Thymus (tissue), 11 donors: ENCODE results near the gene GXYLT1. TPM values are rescaled to one million over a fixed set of nuclear protein-coding genes. Genes with fewer than 3 reads are reported as not detected.

Experiments
- DNase-seq, 9 donors: peaks; one replicate each; pipeline ENCODE4 v3.0.0-alpha.2; 2013; ENCODE audit warnings: low spot score in 9 of 9, low read depth in 6 of 9, missing footprints in 1 of 9
- H3K27ac ChIP-seq, 2 donors: one replicate each; pipeline ENCODE4 v1.5.1; 2013; ENCODE audit warnings: control low read depth in 1 of 2, low read depth in 1 of 2, low read length in 1 of 2, mild to moderate bottlenecking in 1 of 2, moderate library complexity in 1 of 2
- H3K27me3 ChIP-seq, 2 donors: one replicate each; pipeline ENCODE4 v1.5.1; 2013; ENCODE audit warnings: low read length in 1 of 2; ENCODE audit not compliant: control insufficient read depth in 2 of 2, insufficient read depth in 1 of 2
- H3K36me3 ChIP-seq, 2 donors: one replicate each; pipeline ENCODE4 v1.5.1; 2013; ENCODE audit warnings: low read length in 1 of 2, mild to moderate bottlenecking in 1 of 2, moderate library complexity in 1 of 2; ENCODE audit not compliant: control insufficient read depth in 2 of 2, insufficient read depth in 2 of 2
- H3K4me1 ChIP-seq, 2 donors: one replicate each; pipeline ENCODE4 v1.5.1; 2013; ENCODE audit warnings: low read length in 2 of 2; ENCODE audit not compliant: control insufficient read depth in 2 of 2, insufficient read depth in 2 of 2
- H3K4me3 ChIP-seq, 2 donors: one replicate each; pipeline ENCODE4 v1.5.1; 2013; ENCODE audit warnings: low read length in 2 of 2, control low read depth in 1 of 2, mild to moderate bottlenecking in 1 of 2
- H3K9me3 ChIP-seq, 2 donors: one replicate each; pipeline ENCODE4 v1.5.1; 2013; ENCODE audit warnings: low read length in 1 of 2, mild to moderate bottlenecking in 1 of 2; ENCODE audit not compliant: control insufficient read depth in 2 of 2, insufficient read depth in 1 of 2
- WGBS: extraction: QIAGEN DNeasy Blood & Tissue Kit; methylation state at CpG from one replicate; pipeline ENCODE4 v1.1.7; 2013; 5-methylcytosine and 5-hydroxymethylcytosine counted together
- polyA plus RNA-seq: library from polyadenylated mRNA; stranded (reverse); fragments of 200-250 nt; gene quantifications from one replicate; pipeline ENCODE4 v1.2.3, GENCODE V29; 2013
- total RNA-seq: library from RNA; stranded (reverse); fragments of 120-200 nt; gene quantifications from one replicate; pipeline ENCODE4 v1.2.4, GENCODE V29; 2013
- donor health status: healthy.

GXYLT1 gene
- total and polyA plus RNA-seq, 2 donors, result 3.7 to 5.2 TPM

DNA sequence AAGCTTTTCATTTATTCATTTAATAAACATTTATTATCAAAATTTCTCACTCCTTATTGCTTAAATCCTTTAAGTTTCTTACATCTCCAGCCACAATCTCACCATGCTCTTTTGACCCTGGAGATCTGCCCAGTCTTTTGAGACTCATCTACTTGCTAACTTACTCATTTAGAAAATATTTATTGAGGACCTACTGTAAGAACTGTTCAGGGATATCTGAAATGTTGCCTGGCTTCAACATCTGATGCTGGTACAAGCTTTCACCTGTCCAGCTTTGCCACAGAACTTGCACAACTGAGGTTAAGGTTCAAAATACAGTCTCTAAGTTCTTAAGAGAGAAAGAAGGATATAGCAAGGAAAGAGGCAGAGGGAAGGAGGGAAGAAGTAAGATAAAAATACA is 17.5 kb upstream of the GXYLT1 start:
- no peaks in the 10 kb centered on the region for H3K27me3 ChIP-seq
- H3K27ac ChIP-seq, result no peak overlapping the region
- H3K9me3 ChIP-seq, result no peaks in the 10 kb centered on the region
- H3K4me1 ChIP-seq, result no peaks in the 10 kb centered on the region
- no peak for DNase-seq
- H3K4me3 ChIP-seq, result no peak overlapping the region
- H3K36me3 ChIP-seq, result peaks cover 3 to 6% of the 10 kb centered on the region in 2 donors

DNA sequence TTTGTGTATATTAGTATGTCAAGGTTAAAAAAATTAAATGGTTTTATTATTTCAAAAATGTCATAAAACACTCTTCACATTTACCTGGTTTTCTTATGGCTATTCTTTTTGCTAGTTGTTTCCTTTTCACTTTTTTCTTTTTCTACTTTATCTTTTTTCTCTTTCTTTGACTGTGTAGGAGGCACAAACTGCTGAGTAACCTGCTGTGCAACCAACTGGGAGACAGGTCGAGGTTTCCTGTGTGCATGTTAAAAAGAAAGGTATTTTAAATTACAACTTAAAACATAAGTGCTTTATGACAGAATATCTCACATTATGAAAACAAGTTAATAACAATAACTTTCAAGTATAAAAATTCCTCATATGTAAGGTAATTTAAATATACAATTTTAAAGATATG is 16.9 kb upstream of the GXYLT1 start:
- no peak overlapping the region for H3K27ac ChIP-seq
- no peaks in the 10 kb centered on the region for H3K27me3 ChIP-seq
- peaks cover 3 to 6% of the 10 kb centered on the region in 2 donors for H3K36me3 ChIP-seq
- DNase-seq, result no peak
- H3K4me1 ChIP-seq, result no peaks in the 10 kb centered on the region
- WGBS, result 27% methylated on average over 1 of the region's 1 CpG
- H3K4me3 ChIP-seq, result no peak overlapping the region
- no peaks in the 10 kb centered on the region for H3K9me3 ChIP-seq

DNA sequence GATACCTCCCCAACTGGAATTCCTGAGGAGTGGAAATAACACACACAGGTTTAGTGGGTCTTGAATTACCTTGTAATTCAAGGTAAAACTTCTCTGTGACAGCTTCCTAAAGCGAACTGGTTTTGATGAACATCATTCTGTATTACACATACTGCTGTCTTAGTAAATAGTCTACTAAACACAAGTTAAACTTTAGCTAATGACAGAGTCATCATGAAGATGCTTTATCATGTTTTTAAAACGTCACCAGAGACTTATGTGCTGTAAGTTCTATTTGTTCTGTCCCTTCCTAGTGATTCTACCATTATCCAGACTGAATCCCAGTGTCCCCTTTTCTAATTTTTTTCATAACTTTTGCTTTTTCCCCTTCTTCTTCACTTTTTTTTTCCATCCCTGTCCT is 11.6 kb upstream of the GXYLT1 start:
- Histone ChIP-seq H3K27ac (no peak overlapping the region), H3K4me1 (no peaks in the 10 kb centered on the region), H3K9me3 (no peaks in the 10 kb centered on the region), H3K4me3 (no peak overlapping the region), H3K27me3 (no peaks in the 10 kb centered on the region), H3K36me3 (peaks cover 3 to 6% of the 10 kb centered on the region in 2 donors)
- WGBS, result 61% methylated on average over 2 of the region's 2 CpGs
- DNase-seq, result no peak

DNA sequence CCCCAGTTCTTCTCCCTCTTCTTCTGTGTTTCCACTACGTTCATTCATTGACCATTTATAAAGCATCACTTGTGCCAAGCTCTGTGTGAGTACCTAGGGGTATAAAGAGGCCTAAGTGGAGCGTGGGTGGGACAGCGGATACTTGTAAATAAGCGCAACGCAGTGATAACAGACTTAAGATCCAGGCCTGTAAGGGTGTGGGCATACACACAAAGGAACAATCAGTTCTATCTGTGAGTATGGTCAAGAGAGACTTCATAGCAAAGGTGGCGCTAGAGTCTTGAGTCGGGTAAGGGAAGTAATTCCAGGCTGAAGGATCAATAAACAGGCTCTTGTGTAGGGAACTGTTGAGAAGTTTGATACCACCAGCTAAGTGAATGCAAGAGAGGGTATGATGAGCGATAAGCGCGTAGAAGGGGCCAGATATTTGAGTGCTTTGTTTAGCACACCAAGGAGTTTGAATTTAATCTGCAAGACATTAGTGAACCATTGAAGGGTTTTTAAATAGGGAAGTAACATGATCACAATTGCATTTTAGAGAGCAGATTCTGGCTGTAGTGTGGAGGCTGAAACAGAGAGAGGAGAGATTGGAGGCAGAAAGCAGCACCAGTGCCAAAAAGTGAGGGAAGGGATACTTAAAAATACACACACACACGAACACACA is 1.0 kb upstream of the GXYLT1 start:
- Histone ChIP-seq H3K9me3 (no peaks in the 10 kb centered on the region), H3K4me1 (peaks cover 7 to 9% of the 10 kb centered on the region in 2 donors), H3K4me3 (no peak overlapping the region), H3K27ac (no peak overlapping the region), H3K27me3 (peaks cover 0 to 2% of the 10 kb centered on the region in 2 donors), H3K36me3 (no peaks in the 10 kb centered on the region)
- no peak for DNase-seq
- WGBS, result 95% methylated on average over 11 of the region's 11 CpGs

DNA sequence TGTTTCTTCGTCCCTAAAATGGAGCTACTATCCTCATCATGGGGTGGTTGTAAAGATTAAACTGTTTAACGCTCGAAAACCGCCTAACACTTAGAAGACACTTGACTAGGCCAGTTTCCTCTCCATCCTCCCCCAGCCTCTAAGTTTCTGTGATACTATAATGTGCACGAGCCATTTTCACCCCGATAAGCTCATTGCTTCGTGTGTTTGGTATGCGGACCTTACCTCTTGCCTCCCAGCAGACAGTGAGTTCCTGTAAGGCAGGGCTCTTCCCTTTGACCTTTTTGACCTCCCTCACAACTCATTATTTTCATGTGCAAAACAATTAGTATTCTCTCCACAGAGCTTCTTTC is 499 bp upstream of the GXYLT1 start:
- Histone ChIP-seq H3K9me3 (no peaks in the 10 kb centered on the region), H3K27ac (peak overlapping the region in 1 of 2 donors; percentile 41), H3K4me1 (peaks cover 7 to 9% of the 10 kb centered on the region in 2 donors), H3K36me3 (no peaks in the 10 kb centered on the region), H3K27me3 (peaks cover 0 to 2% of the 10 kb centered on the region in 2 donors), H3K4me3 (peak overlapping the region; percentile 52 to 79)
- peak in 2 of 9 donors; percentile 22 to 26 for DNase-seq
- 29% methylated on average over 8 of the region's 8 CpGs for WGBS

DNA sequence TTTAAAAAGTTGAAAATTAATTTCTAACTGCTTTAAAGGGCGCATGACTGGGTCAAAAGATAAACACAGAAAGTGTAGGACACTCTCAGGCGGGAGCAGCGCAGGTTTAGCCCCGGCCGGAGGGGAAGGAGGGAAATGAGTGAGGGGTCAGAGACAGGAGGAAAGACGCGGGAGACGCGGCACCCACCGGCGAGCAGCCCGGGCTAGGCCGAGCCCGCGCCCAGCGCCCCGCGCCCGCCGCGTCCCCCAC is 591 bp downstream of the GXYLT1 start:
- WGBS, result 1% methylated on average over 21 of the region's 21 CpGs
- Histone ChIP-seq H3K4me1 (peaks cover 7 to 9% of the 10 kb centered on the region in 2 donors), H3K9me3 (no peaks in the 10 kb centered on the region), H3K27ac (peak overlapping the region; percentile 7 to 83), H3K36me3 (no peaks in the 10 kb centered on the region), H3K27me3 (peaks cover 0 to 2% of the 10 kb centered on the region in 2 donors), H3K4me3 (peak overlapping the region; percentile 52 to 79)
- DNase-seq, result peak in 1 of 9 donors; percentile 16

DNA sequence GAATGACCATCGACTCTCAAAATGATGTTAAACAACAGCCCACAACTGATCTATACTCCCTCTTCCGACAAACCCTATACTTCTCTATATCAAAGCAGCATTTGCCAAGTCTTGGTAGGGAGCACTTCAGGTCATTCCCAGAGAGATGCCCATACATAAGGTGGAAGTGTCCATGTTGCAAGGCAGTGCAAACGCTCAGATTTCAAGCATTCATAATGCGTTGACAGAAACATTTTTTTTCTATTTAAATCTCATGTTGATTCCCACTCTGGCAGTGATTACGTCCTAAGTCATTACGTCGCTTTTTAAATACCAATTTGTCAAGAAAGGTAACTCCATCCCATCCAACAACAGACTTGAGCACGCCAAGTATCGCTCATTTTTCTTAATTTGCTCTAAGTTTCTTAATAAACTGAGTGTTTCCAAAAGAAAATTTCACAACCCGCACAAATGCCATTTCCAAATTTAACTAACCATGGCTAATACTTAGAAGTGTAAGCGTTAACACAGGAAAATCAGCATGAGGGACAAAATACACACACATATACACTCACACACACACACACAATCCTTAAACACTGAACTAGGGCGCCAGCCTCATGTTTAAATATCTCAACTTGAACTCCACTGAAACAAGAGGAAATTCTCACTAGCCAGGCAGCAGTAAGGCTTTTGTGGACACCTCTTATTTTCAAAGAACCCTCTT is 1.1 kb downstream of the GXYLT1 start:
- Histone ChIP-seq H3K27ac (peak overlapping the region in 1 of 2 donors; percentile 7), H3K4me1 (peaks cover 7 to 9% of the 10 kb centered on the region in 2 donors), H3K9me3 (no peaks in the 10 kb centered on the region), H3K36me3 (no peaks in the 10 kb centered on the region), H3K27me3 (peaks cover 0 to 2% of the 10 kb centered on the region in 2 donors), H3K4me3 (peak overlapping the region; percentile 52 to 79)
- WGBS, result 28% methylated on average over 12 of the region's 12 CpGs
- peak in 3 of 9 donors; percentile 7 to 50 (median 22) for DNase-seq

DNA sequence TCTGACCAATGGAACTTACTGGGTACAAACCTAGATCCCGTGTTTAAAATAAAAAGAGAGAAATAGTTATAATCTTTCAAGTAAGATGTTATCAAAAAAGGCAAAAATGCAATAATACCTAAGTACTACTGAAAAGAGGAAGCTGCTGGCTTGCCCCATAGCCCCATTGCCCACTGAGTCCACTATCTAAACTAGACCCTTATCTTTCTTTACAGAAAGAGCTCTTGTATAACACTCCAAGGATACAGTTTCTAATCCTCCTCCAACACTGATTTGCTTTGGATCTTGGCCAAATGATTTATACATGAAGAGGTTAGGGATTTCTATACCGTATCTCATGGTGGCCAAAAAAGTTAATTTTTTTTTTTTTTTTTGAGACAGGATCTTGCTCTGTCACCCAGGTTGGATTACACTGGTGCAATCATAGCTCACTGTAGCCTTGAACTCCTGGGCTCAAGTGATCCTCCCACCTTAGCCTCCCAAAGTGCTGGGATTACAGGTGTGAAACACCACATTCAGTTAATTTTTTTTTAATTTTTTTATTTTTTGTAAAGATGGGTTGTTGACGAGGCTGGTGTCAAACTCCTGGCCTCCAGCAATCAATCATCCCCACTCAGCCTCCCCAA is 2.6 kb downstream of the GXYLT1 start:
- Histone ChIP-seq H3K4me3 (no peak overlapping the region), H3K36me3 (no peaks in the 10 kb centered on the region), H3K9me3 (no peaks in the 10 kb centered on the region), H3K4me1 (peaks cover 7 to 9% of the 10 kb centered on the region in 2 donors), H3K27ac (no peak overlapping the region), H3K27me3 (peaks cover 0 to 2% of the 10 kb centered on the region in 2 donors)
- DNase-seq, result no peak
- 96% methylated on average over 3 of the region's 3 CpGs for WGBS

DNA sequence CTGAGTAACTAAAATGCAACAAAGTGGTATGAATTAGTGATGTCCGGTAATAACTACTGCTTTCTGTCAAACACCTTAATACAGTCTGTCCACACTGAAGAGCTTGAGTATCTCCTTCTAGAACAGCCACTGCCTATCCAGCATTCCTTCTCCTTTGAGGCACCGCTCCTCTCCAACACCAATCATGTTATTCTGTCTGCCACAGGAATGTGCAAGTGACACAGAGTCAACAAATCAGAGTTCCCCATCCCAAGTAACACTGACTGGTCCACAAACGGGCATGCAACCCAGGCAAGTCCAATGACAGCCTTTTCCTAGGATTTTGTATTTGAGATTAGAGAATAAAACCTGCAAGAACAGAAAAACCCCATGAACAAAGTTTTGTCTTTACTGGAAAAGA is 3.8 kb downstream of the GXYLT1 start:
- no peak overlapping the region for H3K27ac ChIP-seq
- no peak for DNase-seq
- H3K4me1 ChIP-seq, result peaks cover 7 to 9% of the 10 kb centered on the region in 2 donors
- H3K36me3 ChIP-seq, result no peaks in the 10 kb centered on the region
- no peaks in the 10 kb centered on the region for H3K9me3 ChIP-seq
- H3K4me3 ChIP-seq, result no peak overlapping the region
- peaks cover 0 to 2% of the 10 kb centered on the region in 2 donors for H3K27me3 ChIP-seq
- WGBS, result 93% methylated on average over 3 of the region's 3 CpGs
